Upper lobe of left lung (tissue), 6 donors: Measurements from ENCODE around the gene DNAJB7. TPM values are rescaled to one million over a fixed set of nuclear protein-coding genes. Genes with fewer than 3 reads are reported as not detected.

Experiments
- ATAC-seq, 2 donors: fragments of 200-7000 bp; cut with Tn5 transposase; one replicate each; pipeline ENCODE4 v1.9.1; 2022; ENCODE audit warnings: mild to moderate bottlenecking in 2 of 2, moderate library complexity in 2 of 2; ENCODE audit not compliant: low FRiP score in 2 of 2
- DNase-seq, 2 donors: peaks; one replicate each; pipeline ENCODE4 v3.0.0-alpha.2; 2019 to 2020
- H3K27ac ChIP-seq, 4 donors: fragments of 200-600 bp; sonication (generic); one replicate each; pipeline ENCODE4 v1.5.1; 2016 to 2019
- H3K27me3 ChIP-seq, 4 donors: fragments of 200-600 bp; sonication (generic); one replicate each; pipeline ENCODE4 v1.5.1; 2017 to 2019
- H3K36me3 ChIP-seq, 4 donors: fragments of 200-600 bp; sonication (generic); one replicate each; pipeline ENCODE4 v1.5.1; 2016 to 2019
- H3K4me1 ChIP-seq, 4 donors: fragments of 200-600 bp; sonication (generic); one replicate each; pipeline ENCODE4 v1.5.1; 2018 to 2019
- H3K4me3 ChIP-seq, 4 donors: fragments of 200-600 bp; sonication (generic); one replicate each; pipeline ENCODE4 v1.5.1; 2017 to 2019; ENCODE audit warnings: mild to moderate bottlenecking in 2 of 4, moderate library complexity in 1 of 4
- H3K9me3 ChIP-seq, 4 donors: fragments of 200-600 bp; sonication (generic); one replicate each; pipeline ENCODE4 v1.5.1; 2018 to 2019
- CTCF ChIP-seq, 6 experiments: fragments of 450-650 bp in 4 of 6; fragments of 200-600 bp in 2 of 6; sonication (generic) in 2 of 6; IDR thresholded peaks; one replicate each; pipeline ENCODE4 v1.5.1; 2016 to 2019; ENCODE audit warnings: antibody characterized with exemption in 6 of 6
- EP300 ChIP-seq, 4 donors: sonication (generic); formaldehyde crosslinking; IDR thresholded peaks; one replicate each; pipeline ENCODE4 v1.5.1; 2017; ENCODE audit warnings: antibody characterized with exemption in 4 of 4, control low read depth in 2 of 4
- POLR2A ChIP-seq, 4 donors: fragments of 450-650 bp; IDR thresholded peaks; one replicate each; pipeline ENCODE4 v1.5.1; 2016 to 2017; ENCODE audit warnings: antibody characterized with exemption in 4 of 4, mild to moderate bottlenecking in 2 of 4
- POLR2AphosphoS5 ChIP-seq, 2 donors: sonication (generic); formaldehyde crosslinking; IDR thresholded peaks; one replicate each; pipeline ENCODE4 v1.5.1; 2017; ENCODE audit warnings: antibody characterized with exemption in 2 of 2
- WGBS, 2 donors: methylation state at CpG; one replicate each; pipeline ENCODE4 v1.1.5; 2017 to 2018; 5-methylcytosine and 5-hydroxymethylcytosine counted together
- total RNA-seq, 6 donors: library from RNA; depleted of rRNA in 4 of 6; stranded (reverse); fragments of >200 nt in 4 of 6; gene quantifications; one replicate each; pipeline versions ENCODE4 v1.1.0 to v1.2.1, GENCODE V29; 2016 to 2021
- donor health status: DM: no; HTN: no; CAD: no; lungs with moderate emphysema.
- donor health status: DM: no; HTN: yes; CAD: no; lungs with severe emphysema.

DNAJB7 gene
- total RNA-seq, 6 donors from 2014 or later, result not detected

- Histone ChIP-seq H3K4me3 (peak overlapping the region; percentile 39 to 87 (median 75)), H3K9me3 (no peaks in the 10 kb centered on the region), H3K27me3 (no peaks in the 10 kb centered on the region), H3K36me3 (peaks cover 0 to 12% (median 0%) of the 10 kb centered on the region in 4 donors), H3K4me1 (peaks cover 35 to 50% (median 43%) of the 10 kb centered on the region in 4 donors), H3K27ac (peak overlapping the region; percentile 96 to 98 (median 97))
- no peak for DNase-seq
- WGBS, 2 donors, result 5 to 6% methylated on average over 12 to 18 of the region's 18 CpGs
- no peak for ATAC-seq
- TF ChIP-seq POLR2A (IDR thresholded peaks at IDR 0.05), result no peak
- TF ChIP-seq POLR2AphosphoS5 (IDR thresholded peaks at IDR 0.05), result no peak
- TF ChIP-seq EP300 (IDR thresholded peaks at IDR 0.05), result no peak
- TF ChIP-seq CTCF (IDR thresholded peaks at IDR 0.05), result no peak
These were observed 4.5 kb downstream of the DNAJB7 start for GRCh38 chr22:40857309-40857855.

GRCh38 chr22:40856513-40857308, 5.2 kb downstream of the DNAJB7 start, which contains the start of the genes ST13 and XPNPEP3:
ST13 (minus strand) TSS chr22:40856639; CDS start chr22:40856540, 99 bp downstream.
XPNPEP3 (plus strand) TSS chr22:40857148; CDS start chr22:40857182, 34 bp downstream.
- Histone ChIP-seq H3K9me3 (no peaks in the 10 kb centered on the region), H3K27ac (peak within 1 kb of the TSS; percentile 96 to 98 (median 97)), H3K4me3 (peak within 1 kb of the TSS; percentile 67 to 87 (median 75)), H3K4me1 (peaks cover 35 to 50% (median 44%) of the 10 kb centered on the region in 4 donors), H3K36me3 (peaks cover 0 to 7% (median 0%) of the 10 kb centered on the region in 4 donors), H3K27me3 (no peaks in the 10 kb centered on the region)
- ATAC-seq, result peak; percentile 98 to 100
- peak; percentile 97 to 100 for DNase-seq
- 0% methylated on average over 42 to 53 of the region's 63 CpGs for WGBS, 2 donors
- TF ChIP-seq EP300 (IDR thresholded peaks at IDR 0.05) (peak in 1 of 4 donors; percentile 53), POLR2AphosphoS5 (IDR thresholded peaks at IDR 0.05) (peak; percentile 83 to 90), CTCF (IDR thresholded peaks at IDR 0.05) (peak in 4 of 6 experiments; percentile 10 to 30 (median 12)), POLR2A (IDR thresholded peaks at IDR 0.05) (peak in 3 of 4 donors; percentile 51 to 63 (median 60))

GRCh38 chr22:40855979-40856512, 5.9 kb downstream of the DNAJB7 start:
- Histone ChIP-seq H3K27ac (peak overlapping the region; percentile 96 to 98 (median 97)), H3K9me3 (no peaks in the 10 kb centered on the region), H3K36me3 (peaks cover 0 to 1% (median 0%) of the 10 kb centered on the region in 4 donors), H3K4me1 (peaks cover 35 to 50% (median 44%) of the 10 kb centered on the region in 4 donors), H3K4me3 (peak overlapping the region; percentile 67 to 87 (median 75)), H3K27me3 (no peaks in the 10 kb centered on the region)
- TF ChIP-seq CTCF (IDR thresholded peaks at IDR 0.05) (no peak), POLR2A (IDR thresholded peaks at IDR 0.05) (no peak), EP300 (IDR thresholded peaks at IDR 0.05) (no peak), POLR2AphosphoS5 (IDR thresholded peaks at IDR 0.05) (no peak)
- DNase-seq (peak in 1 of 2 donors; percentile 25), ATAC-seq (peak; percentile 42 to 56)
- WGBS, 2 donors, result 0 to 1% methylated on average over 20 to 26 of the region's 29 CpGs

GRCh38 chr22:40855071-40855978, 6.6 kb downstream of the DNAJB7 start:
- Histone ChIP-seq H3K36me3 (peaks cover 0 to 3% (median under 1%) of the 10 kb centered on the region in 4 donors), H3K4me3 (peak overlapping the region; percentile 67 to 87 (median 75)), H3K9me3 (no peaks in the 10 kb centered on the region), H3K4me1 (peaks cover 35 to 50% (median 44%) of the 10 kb centered on the region in 4 donors), H3K27me3 (no peaks in the 10 kb centered on the region), H3K27ac (peak overlapping the region; percentile 96 to 98 (median 97))
- ATAC-seq, result no peak
- 31 to 32% methylated on average over 19 to 20 of the region's 20 CpGs for WGBS, 2 donors
- TF ChIP-seq POLR2A (IDR thresholded peaks at IDR 0.05) (no peak), EP300 (IDR thresholded peaks at IDR 0.05) (no peak), POLR2AphosphoS5 (IDR thresholded peaks at IDR 0.05) (no peak), CTCF (IDR thresholded peaks at IDR 0.05) (no peak)
- DNase-seq, result no peak
